Activated T-cell treated with anti-CD3 and anti-CD28 coated beads, Interleukin-2, amount 50 U/mL, for 1 hour (primary cell): ENCODE data around the gene LHFPL4.
"Not testable (repeated sequence)": the region's sequence is repeated elsewhere in the genome, so short reads cannot be mapped to it uniquely, and the experiment has no call there.

ENCODE experiments used
- DNase-seq: peaks from one replicate; pipeline ENCODE4 v3.0.0-alpha.2; 2020

Gene LHFPL4

DNA sequence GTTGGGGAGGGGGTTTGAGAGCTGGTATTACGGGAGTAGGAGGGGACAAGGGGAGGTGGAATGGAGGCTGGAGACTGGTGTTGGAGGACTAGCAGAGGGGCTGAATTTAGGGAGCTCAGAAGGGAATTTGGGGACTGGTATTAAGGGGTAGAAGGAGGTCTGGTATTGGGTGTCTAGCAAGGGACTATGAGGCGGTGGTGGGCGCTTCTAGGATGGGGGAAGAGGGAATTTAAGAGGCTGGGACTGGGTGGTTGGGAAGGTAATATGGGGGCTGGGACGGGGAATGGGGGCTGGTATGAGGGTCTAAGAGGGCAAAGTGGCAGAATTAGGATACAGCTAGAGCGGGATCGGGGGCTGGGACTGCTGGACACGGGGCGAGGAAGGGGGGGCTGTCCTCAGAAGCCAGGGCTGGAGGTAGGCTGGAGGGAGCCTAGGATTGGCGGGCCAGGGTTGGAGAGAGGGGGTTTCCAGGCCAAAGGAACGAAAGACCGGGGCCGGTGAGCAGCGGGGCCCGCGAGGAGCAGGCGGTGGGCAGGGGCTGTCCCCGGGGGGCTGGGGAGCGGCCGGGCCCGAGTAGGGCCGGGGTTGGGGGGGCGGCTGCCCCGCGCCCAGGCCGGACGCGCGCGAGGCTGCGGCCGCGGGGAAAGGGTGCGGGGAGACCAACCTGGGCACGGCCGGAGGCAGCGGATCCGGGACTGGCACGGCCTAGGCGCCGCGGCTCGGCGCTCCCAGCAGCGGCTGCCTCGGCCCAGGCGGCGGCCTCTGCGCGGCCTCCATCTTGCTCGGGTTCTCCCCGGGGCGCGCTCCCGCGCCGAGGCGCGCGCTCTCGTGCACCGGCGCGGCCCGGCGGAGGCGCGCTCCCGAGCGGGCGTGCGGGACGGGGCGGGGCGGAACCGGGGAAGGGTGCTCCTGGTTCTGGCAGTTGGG, at the start of gene LHFPL4:
LHFPL4 (minus strand) TSS at position 802 of the 927 bp plus-strand sequence. CDS start 1,143 bp downstream, outside the sequence.
- DNase-seq, result no peak

DNA sequence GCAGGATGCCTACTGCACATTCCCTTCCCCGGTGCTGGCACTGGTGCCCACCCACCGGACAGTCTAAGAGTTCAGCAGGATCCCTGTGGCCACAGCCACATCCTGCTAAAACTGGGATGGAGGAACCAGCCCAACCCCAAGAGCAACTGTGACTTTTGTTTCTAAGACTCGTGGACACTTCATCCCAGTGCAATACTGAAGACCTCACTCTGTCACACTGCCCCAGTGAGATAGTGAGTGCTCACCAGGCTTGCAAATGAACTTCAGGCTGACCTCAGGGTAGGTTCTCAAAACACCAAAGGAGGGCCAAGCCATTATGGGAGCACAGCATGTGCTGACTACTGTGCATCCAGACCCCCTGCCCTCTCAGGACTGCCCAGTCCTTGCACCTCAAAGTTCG, 49.0 kb upstream of the LHFPL4 start:
- DNase-seq, result no peak

DNA sequence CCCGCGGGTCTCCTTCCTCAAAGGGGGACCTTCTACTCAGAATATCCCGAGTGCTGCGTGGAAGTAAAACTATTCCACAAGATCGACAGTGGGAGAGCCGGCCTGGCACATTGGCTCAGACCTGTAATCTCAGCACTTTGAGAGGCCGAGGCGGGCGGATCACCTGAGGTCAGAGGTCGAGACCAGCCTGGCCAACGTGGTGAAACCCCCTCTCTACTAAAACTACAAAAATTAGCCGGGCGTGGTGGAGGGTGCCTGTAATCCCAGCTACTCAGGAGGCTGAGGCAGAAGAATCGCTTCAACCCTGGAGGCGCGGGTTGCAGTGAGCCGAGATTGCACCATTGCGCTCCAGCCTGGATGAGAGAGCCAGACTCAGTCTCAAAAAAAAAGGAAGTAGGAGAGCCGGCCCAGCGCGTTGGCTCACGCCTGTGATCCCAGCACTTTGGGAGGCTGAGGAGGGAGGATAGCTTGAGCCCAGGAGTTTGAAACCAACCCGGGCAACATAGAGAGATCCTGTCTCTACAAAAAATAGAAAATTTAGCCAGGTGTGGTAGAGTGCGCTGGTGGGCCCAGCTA, 47.5 kb upstream of the LHFPL4 start:
- not testable (repeated sequence) for DNase-seq

DNA sequence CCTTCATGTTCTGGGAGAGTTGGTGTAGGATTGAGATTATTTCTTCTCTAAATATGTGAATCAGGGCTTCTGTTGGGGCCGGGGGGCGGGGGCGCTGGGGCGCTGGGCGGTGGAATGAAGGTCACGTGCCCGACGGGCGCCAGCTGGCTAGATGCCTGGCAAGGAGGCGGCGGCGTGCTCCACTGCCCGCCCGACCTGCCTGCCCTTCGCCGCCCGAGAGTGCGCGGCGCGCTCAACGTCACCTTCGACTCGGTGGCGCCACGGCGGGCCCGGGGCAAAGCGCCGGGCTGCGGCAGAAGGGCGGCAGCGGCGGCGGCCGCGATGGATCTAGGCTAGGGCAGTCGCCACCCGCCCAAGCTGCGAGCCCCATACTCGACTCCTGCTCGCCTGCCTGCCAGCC, 47.0 kb upstream of the LHFPL4 start:
- no peak for DNase-seq

DNA sequence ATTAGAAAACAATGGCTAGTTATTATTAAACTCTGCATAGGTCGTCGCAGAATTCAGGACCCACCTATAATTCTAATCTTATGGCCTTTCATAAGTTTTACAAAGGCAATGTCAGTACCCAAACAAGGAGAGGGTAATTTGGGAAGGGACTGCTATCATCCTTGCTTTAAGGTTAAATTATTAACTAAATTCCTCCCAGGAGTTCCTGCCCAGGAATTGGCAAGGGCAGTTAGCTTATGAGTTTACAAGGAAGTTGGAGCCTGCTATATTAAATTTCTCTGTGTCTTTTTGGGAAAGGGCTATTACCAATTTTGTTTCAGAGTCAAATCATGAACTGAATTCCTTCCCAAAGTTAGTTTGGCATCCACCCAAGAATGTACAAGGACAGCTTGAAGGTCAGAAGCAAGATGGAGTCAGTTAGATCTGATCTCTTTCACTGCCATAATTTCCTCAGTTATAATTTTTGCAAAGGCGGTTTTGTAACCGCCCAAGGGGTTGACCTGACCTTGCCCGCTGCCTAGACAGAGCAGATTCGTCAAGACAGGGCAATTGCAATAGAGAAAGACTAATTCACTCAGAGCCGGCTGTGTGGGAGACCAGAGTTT, 45.3 kb upstream of the LHFPL4 start:
- no peak for DNase-seq

DNA sequence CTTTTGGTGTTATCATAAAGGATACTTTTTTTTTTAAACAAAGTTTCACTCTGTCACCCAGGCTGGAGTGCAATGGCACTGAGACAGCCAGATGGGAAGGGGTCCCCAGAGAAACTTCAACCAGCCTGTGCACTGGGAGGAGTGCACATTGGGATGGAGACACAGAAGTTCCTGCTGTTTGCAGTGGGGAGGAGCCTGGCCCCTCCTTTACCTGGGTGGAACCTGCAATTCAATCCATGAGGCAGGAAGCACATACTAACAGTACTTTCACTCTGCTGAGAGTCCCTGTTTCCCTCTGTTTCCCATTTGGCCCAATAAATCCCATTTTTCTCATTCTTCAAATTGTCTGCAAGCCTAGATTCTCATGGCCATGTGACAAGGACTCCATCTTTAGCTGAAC, 42.3 kb upstream of the LHFPL4 start:
- DNase-seq, result no peak

DNA sequence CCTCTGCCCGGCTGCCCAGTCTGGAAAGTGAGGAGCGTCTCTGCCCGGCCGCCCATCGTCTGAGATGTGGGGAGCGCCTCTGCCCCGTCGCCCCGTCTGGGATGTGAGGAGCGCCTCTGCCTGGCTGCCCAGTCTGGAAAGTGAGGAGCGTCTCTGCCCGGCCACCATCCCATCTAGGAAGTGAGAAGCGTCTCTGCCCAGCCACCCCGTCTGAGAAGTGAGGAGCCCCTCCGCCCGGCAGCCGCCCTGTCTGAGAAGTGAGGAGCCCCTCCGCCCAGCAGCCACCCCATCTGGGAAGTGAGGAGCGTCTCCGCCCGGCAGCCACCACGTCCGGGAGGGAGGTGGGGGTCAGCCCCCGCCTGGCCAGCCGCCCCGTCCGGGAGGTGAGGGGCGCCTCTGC, 38.2 kb upstream of the LHFPL4 start:
- DNase-seq, result not testable (repeated sequence)

DNA sequence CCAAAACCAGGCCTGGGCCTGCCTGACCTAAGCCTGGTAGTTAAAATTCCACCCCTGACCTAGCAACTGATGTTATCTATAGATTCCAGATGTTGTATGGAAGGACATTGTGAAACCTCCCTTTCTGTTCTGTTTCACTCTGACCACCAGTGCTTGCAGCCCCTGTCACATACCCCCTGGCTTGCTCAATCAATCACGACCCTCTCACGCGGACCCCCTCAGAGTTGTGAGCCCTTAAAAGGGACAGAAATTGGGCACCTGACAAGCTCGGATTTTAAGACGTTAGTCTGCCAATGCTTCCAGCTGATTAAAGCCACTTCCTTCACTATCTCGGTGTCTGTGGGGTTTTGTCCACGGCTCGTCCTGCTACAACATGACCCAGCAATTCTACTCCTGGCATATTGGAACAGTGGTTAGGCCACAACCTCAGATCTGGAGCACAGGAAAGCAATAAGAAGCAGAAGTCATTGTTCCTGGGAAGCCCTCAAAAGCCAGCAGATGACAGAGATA, 36.7 kb upstream of the LHFPL4 start:
- DNase-seq, result no peak

DNA sequence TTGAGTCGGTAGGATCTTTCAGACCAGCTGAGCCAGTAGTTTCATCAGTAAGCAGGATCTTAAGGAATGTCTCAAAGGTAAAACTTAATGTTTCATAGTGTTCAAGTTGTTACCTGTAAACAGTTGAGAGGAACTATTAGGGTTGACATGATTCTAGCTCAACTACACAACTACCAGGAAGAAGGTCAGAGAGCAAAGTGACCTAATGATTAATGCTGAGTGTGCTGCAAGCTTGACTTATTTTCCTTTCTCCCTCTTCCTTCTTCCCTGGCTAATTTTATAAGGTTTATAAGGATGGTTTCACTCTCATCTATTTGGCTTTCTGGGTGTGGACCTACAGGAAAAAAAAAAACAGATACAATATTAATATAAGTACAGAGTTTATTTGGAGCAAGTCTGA, 30.2 kb upstream of the LHFPL4 start:
- DNase-seq, result no peak

DNA sequence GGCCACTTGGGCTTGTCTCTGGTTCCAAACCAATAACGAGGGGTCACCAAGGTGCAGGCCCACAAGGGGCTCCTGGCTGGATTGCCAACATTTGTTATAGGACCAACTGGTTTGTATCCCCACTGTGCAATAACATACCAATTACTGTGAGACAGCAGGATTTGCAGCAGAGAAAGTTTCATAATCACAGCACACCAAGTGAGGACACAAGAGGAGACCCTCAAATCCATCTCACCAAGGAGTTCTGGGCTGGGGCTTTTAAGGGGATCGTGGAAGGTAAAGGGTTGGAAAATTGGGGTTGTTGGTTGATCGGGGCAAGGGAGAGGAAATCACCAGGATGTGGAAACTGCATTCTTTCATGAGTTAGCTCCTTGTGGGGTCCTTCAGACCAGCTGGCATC, 29.7 kb upstream of the LHFPL4 start:
- DNase-seq, result no peak

DNA sequence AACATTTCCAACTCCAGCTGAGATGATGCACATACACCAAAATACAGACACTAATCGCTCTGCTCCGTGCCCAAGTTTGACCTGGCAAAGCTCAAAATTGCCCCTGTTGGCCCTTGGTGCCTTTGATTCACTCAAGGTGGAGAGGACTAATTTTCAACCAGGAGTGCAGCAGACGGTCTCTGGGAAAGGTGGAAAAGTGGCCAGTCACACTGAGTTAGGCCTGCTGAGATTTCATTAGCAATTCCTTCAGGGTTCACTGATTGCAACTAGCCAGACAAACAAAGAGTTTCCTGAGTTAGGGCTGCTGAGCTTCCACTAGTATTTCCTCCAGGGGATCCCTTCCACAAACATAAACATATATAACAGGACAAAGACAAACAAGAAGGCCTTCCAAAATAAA, 28.7 kb upstream of the LHFPL4 start:
- no peak for DNase-seq

DNA sequence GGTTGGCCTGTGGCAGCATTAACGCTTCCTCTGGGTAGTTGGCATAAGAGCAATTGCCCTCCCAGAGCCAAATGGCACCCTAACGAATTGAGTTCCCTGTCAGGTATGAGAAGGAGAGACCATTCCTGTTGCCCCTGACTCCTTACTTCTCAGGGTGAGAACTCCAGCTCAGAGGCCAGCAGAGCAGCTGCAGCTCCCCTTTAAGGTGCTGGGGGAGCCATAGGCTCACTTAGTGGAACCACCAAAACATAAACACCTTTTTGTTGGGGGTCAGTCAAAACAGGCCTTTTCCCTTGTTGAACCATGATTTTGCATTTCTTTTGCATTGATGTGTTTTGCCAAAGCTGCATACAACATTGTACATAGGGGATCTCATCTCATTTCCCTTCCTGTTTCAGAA, 28.1 kb upstream of the LHFPL4 start:
- DNase-seq, result no peak

DNA sequence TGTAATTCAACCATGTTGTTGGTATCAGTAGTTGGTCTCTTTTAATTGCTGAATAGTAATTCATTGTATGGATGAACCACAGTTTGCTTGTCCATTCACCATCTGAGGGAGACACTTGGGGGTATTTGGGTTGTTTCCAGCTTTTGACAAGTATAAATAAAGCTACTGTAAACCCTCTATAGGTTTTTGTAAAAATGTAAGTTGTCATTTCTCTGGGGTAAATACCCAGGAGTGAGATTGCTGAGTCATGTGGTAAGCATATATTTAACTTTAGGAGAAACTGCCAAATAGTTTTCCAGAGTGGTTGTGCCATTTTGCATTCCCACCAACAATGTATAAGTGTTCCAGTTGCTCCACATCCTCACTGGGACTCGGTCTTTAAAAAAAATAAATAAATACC, 15.4 kb upstream of the LHFPL4 start:
- DNase-seq, result no peak

DNA sequence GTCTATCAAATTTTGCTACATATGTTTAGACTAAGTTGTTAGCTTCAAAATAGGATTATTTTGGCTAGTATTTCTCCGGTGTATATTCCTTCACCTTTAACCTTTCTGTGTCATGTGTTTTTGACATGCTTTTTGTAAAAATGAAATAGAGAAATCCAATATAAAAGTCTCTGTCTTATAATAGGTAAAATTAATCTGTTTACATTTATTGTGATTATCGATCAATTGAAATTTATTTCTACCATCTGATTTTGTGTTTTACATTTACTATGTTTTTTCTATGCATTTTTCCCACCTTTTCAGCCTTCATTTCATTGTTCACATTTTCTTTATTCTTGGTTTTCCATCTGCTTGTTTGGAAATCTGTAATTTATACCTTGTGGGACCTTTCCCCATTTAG, 11.7 kb upstream of the LHFPL4 start:
- no peak for DNase-seq

DNA sequence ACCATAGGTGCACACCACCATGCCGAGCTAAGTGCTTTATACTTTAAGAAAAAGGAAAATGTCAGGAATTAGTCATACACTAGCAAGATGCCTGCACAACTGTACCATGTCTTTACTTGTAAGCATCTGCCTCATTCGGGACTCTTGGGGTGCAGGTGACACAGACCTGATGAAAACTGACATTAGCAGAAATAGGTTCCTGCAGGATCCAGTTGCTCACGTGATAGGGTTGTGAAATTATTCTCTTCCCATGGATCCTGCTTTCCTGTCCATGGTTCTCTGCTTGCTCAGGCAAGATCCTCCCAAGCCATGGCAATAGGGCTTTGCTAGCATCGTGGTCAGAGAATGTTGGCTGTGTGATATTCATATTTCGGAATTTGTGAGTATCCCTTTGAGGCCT, 10.2 kb upstream of the LHFPL4 start:
- no peak for DNase-seq

DNA sequence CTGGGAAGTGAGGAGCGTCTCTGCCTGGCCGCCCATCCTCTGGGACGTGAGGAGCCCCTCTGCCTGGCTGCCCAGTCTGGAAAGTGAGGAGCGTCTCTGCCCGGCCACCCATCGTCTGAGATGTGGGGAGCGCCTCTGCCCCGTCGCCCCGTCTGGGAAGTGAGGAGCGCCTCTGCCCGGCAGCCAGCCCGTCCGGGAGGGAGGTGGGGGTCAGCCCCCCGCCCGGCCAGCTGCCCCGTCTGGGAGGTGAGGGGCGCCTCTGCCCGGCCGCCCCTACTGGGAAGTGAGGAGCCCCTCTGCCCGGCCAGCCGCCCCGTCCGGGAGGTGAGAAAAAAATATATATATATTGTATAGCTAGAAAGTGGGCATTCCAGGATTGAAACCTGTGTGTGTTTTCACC, 6.4 kb upstream of the LHFPL4 start:
- not testable (repeated sequence) for DNase-seq

DNA sequence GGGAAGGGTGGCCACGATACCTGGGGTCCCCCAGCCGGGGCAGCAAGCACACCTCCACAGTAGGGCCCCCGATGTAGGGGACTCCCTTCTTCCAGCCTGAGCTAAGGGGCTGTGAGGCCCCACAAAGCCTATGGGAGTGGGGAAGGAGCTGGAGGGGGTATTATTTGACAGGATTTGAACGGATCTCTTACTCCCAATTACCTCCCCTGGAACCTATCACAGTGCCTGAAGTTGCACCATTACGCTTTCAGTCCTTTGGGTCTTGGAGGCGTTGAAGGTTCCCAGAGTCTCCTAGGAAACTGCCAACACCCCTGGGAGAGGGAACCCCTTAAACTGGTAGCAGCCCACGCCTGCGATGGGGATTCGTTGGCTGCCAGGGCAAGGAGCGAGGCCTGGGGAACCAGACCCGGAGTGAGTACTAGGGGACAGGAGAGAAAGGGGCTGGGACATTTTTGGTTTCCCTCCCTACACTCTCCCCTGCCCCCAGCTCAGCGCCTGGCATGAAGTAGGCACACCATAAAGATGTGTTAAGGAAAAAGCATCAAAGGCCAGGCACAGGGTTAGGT, 409 bp upstream of the LHFPL4 start:
- no peak for DNase-seq

DNA sequence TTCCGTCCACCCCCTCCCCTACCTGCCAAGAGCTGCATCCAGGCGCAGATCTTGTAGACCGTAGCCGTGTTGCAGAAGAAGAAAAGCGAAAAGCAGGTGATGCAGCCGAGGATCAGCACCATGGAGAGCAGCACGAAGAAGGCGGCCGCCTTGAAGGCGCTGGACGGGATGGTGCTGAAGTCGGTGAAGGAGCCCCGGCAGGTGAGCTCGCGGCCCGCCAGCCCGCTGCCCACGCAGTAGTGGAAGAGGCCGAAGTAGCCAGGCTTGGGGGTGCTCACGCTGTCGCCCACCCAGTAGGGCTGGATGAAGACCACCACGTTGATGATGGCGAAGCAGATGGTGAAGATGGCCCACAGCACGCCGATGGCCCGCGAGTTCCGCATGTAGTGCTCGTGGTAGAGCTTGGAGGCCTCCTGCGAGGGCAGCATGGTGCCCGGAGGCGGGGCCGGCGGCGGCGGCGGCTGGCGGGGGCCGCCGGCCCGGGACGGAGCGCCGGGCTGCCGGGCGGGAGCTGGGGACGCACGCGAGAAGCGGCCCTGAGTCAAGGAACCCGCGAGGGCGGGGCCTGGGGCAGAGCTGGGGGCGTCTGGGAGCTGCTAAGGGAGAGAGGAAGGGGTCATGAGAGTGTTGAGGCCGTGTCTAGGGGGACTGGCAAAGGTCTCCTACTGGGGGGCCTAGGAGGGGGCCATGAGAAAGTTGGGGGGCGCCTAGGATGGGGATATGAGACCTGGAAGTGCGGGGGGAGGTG, 1.2 kb downstream of the LHFPL4 start:
- DNase-seq, result peak; percentile 35

DNA sequence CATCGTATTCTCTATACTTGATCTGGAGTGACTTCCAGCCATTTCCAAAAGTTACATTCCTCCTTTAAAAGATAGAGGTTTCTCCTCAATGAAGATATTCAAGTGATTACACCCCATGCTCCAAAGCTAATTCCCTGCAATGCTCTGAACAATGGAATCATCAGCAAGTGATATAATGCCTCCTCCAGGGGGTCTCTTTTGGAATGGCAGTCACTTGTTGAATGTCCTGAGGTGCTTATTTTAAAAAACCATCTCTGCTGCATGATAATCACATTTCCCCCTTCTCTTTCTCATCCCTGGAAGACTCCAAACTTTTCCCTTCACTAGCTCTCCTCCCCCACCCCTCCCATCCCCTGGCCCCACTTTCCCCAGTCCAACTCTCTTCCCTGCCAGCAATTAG, 2.6 kb downstream of the LHFPL4 start:
- no peak for DNase-seq

DNA sequence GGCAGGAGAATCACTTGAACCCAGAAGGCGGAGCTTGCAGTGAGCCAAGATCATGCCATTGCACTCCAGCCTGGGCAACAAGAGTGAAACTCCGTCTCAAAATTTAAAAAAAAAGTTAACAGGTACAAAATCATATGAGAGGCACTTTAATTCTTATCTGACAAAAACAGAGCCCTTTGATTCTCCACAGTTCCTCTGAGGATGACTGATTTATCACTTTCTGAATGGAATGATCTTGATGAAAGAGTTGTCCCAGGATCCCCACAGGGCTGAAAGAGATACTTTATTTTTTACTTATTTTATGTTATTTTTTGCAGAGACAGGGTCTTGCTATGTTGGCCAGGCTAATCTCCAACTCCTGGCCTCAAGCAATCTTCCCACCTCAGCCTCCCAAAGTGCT, 4.0 kb downstream of the LHFPL4 start:
- DNase-seq, result no peak

DNA sequence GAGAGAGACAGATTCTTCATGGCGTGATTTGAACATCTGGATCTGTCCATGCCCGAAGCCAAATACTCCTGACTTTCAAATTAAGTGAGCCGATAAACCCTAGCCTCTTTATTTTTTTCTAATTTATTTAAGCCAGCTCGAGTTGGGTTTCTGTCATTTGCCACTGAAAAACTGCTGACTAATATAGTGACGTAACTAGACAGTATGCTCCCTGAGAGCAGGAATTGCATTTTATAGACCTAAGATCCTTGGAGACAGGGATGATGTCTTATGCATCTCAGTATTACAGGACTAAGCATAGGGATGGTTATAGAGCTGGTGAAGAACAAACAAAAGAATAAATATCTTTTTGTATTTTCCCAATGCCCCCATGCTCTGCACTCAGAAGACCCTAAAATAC, 4.6 kb downstream of the LHFPL4 start:
- DNase-seq, result no peak

DNA sequence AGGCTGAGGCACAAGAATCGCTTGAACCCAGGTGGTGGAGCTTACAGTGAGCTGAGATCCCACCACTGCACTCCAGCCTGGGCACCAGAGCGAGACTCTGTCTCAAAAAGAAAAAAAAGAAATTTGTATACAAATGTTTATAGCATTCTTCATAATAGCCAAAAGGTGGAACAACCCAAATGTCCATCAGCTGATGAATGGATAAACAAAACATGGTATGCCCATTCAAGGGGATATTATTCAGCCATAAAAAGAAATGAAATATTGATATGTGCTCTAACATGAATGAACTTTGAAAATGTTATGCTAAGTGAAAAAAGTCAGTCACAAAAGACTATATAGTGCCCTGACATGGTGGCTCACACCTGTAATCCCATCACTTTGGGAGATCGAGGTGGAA, 11.4 kb downstream of the LHFPL4 start:
- DNase-seq, result no peak

DNA sequence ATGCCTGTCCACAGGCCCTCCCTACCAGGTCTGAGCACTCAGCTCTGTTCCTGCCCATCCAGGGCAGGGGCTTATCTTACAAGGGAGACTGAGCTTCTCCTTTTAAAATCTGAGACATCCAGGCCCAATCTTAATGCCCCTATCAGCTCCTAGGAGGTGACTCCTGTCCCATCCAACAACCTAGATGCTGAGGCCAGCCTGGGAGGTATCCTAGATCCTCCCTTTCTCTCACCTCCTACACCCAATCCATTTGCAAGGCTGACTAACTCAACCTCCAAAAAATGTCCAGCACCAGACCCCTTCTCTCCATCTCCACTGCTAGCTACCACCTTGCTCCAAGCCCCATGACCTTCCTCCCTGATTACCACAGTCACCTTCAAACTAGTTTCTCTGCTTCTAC, 17.4 kb downstream of the LHFPL4 start:
- no peak for DNase-seq
